HepG2 (cell line): ENCODE measurements around the gene BPIFA2.

Source experiments
- EZH2 ChIP-seq: conservative IDR thresholded peaks from 2 replicates; pipeline ENCODE4 v1.6.1; 2012; ENCODE audit warnings: mild to moderate bottlenecking, low read depth, low read length, moderate library complexity
- MYNN ChIP-seq: sonication (generic); formaldehyde crosslinking; IDR thresholded peaks from 2 replicates; pipeline ENCODE4 v1.4.0; 2020; ENCODE audit warnings: mild to moderate bottlenecking, low read depth, missing genetic modification reagents
- PHF5A ChIP-seq: IDR thresholded peaks from one replicate; pipeline ENCODE4 v1.6.1; 2018; ENCODE audit warnings: low read depth, missing genetic modification reagents; ENCODE audit not compliant: unreplicated experiment
- SMAD1 ChIP-seq: sonication (generic); formaldehyde crosslinking; IDR thresholded peaks from 2 replicates; pipeline ENCODE4 v1.4.0; 2020; ENCODE audit warnings: missing genetic modification reagents, low read depth, mild to moderate bottlenecking, borderline replicate concordance
- ZNF891 ChIP-seq: sonication (generic); formaldehyde crosslinking; IDR thresholded peaks from 2 replicates; pipeline ENCODE4 v1.5.0; 2020; ENCODE audit warnings: mild to moderate bottlenecking, missing genetic modification reagents
- ZSCAN29 ChIP-seq: sonication (generic); formaldehyde crosslinking; conservative IDR thresholded peaks from 2 replicates; pipeline ENCODE4 v1.4.0; 2020; ENCODE audit warnings: mild to moderate bottlenecking, missing genetic modification reagents

GRCh38 chr20:33166533-33167113 is 1.3 kb upstream of the BPIFA2 start:
- TF ChIP-seq ZSCAN29 (CRISPR knock-in tag) = no peak
- no peak for TF ChIP-seq MYNN (CRISPR knock-in tag)
- TF ChIP-seq ZNF891 (CRISPR knock-in tag) = no peak
- TF ChIP-seq EZH2 = no peak
- no peak for TF ChIP-seq SMAD1 (CRISPR knock-in tag)
- TF ChIP-seq PHF5A (CRISPR knock-in tag) = no peak
